Activated CD8-positive, alpha-beta memory T cell treated with anti-CD3 and anti-CD28 coated beads, Interleukin-2, amount 50 U/mL, for 1 hour (primary cell): Measurements from ENCODE around the gene SNAI1.
A peak's percentile ranks its signal among the peaks of the same experiment; 100 is the strongest.
"Not testable (repeated sequence)": the region's sequence is repeated elsewhere in the genome, so short reads cannot be mapped to it uniquely, and the experiment has no call there.

ENCODE experiments used
- DNase-seq: peaks from one replicate; pipeline ENCODE4 v3.0.0-alpha.2; 2020; ENCODE audit errors: extremely low read depth

Gene SNAI1

GRCh38 chr20:49982346-49983122 is at the start of gene SNAI1:
TSS of gene SNAI1 (plus strand) at chr20:49982980. CDS start at chr20:49983060, 80 bp downstream.
- DNase-seq = peak; percentile 68

GRCh38 chr20:49935746-49936152 is 47.0 kb upstream of the SNAI1 start:
- no peak for DNase-seq

DNA sequence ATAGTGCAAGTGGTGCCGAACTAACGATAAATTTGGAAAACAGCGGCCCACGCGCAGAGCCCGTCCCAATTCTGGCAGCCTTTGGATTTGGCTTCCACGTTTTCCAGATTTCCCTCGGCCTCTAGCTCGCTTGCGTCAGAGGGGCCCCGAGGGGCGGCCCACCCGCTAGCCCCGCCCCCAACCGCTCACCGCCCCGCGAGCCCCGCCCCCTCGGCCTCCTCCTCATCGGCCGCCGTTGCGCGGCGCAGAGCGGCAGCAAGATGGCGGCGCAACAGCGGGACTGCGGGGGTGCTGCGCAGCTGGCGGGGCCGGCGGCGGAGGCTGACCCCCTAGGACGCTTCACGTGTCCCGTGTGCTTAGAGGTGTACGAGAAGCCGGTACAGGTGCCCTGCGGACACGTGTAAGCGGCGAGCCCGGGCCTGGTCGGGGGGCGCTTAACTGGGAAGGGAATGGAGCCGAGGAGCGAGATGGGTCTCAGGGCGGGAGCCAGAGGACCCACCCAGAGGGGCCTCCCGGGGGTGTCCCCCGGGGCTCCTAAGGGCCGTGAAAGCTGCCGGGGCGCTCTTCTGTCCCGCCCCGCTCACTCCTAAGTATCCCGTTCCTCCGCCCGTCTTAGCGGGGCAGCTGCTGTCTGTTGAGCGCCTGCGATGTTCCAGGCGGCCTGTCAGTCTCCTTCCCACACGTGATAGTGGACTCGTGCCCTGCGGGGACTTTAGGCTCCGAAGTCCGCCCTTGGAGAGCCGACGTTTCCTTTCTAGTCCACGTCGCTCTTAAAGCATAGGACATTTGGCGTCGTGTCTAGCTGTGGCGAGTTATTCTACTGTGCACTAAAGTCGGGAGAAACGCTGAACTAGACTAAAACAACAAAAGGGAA is 46.4 kb upstream of the SNAI1 start, which contains the start of gene RNF114:
Gene RNF114 (plus strand): TSS at position 245 of the 874 bp plus-strand sequence. CDS start 16 bp downstream, at position 261.
- DNase-seq = peak; percentile 70

- no peak for DNase-seq
Measured at GRCh38 chr20:49937027-49937929, 45.5 kb upstream of the SNAI1 start.

GRCh38 chr20:49938173-49939163 is 44.3 kb upstream of the SNAI1 start:
- DNase-seq = no peak

GRCh38 chr20:49941456-49941855 is 41.3 kb upstream of the SNAI1 start:
- DNase-seq = no peak

- no peak for DNase-seq
Measured at GRCh38 chr20:49942303-49942702, 40.5 kb upstream of the SNAI1 start.

- no peak for DNase-seq
Measured at GRCh38 chr20:49942942-49943341, 39.8 kb upstream of the SNAI1 start.

GRCh38 chr20:49945306-49945700 is 37.5 kb upstream of the SNAI1 start:
- no peak for DNase-seq

DNA sequence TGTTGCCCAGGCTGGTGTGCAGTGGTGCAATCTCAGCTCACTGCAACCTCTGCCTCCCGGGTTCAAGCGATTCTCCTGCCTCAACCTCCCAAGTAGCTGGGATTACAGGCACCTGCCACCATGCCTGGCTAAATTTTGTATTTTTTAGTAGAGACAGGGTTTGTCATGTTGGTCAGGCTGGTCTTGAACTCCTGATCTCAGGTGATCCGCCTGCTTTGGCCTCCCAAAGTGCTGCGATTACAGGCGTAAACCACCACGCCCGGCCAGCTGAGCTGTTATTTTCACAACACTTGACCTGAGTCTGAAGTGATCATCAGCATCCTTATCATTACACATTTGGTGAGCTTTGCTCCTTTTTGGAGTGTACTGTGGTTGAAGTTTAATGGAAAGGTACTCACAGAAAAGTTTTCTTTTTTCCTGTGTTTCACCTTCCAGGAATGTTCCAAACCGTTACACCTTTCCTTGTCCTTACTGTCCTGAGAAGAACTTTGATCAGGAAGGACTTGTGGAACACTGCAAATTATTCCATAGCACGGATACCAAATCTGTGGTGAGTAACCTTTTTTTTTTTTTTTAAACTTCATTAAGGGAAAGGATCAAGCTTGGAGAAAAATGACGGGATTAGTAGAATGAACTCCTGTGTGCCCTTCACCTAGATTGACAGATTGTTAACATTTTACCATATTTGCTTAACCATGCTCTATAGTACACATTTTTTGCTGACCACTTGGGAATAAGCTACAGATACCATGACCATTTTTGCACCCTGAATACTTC is 36.9 kb upstream of the SNAI1 start:
- DNase-seq = no peak

- no peak for DNase-seq
Measured at GRCh38 chr20:49948178-49948577, 34.6 kb upstream of the SNAI1 start.

DNA sequence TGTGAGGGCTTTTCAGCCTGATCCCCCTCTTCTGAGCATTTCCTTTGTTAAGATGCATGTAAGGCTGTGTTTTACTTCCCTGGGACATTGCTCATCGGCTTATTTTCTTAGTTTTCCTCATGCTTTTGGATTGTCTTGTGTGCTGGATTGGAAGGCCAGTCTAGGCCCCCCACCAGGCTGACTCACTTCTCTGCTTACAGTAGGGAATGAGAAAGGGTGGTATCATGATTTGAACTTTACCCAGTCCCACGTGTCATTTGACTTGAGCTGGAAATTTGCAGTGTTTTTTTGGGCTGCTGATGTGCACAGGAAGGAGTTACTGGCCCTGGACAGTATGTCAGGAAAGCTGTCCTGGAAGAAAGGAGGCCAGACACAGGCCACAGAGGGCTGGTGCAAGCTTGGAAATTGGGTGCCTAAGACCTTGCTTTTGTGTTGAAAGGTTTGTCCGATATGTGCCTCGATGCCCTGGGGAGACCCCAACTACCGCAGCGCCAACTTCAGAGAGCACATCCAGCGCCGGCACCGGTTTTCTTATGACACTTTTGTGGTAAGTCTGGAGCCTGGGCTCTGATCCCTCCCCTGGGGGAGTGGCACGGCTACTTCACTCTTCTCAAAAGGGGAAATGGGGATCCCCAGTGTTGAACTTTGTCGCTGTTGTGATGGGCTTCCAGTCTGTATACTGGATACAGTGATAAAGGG is 33.8 kb upstream of the SNAI1 start:
- no peak for DNase-seq

- no peak for DNase-seq
Measured at GRCh38 chr20:49951151-49951550, 31.6 kb upstream of the SNAI1 start.

DNA sequence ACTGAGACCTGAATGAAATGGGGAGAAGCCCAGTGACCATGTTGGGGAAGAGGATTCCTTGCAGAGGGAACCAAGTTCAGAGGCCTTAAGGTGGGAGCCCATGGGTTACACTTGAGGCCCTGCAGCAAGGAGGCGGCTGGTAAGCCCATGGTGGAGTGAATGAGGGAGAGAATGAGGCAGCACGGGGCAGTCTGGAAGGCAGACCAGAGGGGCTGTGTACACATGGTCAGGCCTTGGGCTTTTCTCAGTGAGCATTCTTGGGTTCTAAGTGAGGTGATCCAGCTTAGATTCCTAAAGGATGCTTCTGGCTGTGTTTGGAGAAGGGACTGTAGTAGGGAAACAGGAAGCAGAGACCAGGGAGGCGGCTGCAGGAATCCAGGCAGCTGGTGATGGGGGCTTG is 27.6 kb upstream of the SNAI1 start:
- no peak for DNase-seq

DNA sequence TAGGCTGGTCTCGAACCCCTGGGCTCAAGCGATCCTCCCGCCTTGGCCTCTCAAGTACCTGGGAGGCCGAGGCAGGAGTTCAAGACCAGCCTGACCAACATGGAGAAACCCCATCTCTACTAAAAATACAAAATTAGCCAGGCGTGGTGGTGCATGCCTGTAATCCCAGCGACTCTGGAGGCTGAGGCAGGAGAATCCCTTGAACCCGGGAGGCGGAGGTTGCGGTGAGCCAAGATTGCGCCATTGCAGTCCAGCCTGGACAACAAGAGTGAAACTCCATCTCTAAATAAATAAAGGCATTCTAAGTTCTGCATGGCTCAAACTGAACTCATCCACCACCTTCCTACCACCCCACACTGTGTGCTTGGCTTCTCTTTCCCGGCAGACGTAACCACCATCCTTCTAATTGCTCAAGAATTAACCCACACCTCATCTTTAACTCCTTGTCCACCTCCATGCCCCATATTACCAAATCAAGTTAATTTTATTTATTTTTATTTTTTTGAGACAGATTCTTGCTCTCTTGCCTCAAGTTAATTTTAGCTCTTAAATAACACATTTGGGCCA is 26.9 kb upstream of the SNAI1 start:
- DNase-seq = not testable (repeated sequence)

GRCh38 chr20:49956689-49957088 is 26.1 kb upstream of the SNAI1 start:
- DNase-seq = no peak

- DNase-seq = not testable (repeated sequence)
Measured at GRCh38 chr20:49957089-49957938, 25.5 kb upstream of the SNAI1 start.

GRCh38 chr20:49961413-49961812 is 21.4 kb upstream of the SNAI1 start:
- DNase-seq = no peak
